ENCODE data around the gene HMGCS2.

The HMGCS2 gene

DNA sequence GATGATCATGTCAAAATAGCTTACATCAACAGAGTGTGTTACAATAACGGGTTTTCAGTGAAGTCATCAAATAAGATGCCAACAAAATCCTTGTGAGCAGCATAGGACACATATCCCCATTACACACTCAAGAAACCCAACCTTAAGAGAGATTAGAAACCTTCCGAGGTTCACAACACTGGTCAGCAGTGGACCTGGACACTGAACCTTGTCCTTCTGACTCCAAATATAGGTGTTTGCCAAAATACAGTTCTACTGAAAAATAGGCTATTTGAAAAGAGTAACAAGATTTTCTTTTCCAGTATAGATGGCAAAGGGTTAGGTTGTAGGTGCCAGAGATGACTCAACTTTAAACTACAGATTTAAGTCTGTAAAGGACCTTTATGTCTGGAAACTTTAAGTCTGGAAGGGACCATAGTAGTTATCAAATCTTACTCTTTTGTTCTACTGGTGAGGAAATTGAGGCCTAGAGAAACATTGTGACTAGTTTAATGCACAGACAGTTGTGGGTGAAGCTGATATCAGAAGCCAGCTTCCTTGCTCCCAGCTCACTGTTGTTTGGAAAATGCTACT lies 43.4 kb upstream of the HMGCS2 start:
- in situ Hi-C loops (cut with HindIII; ENCODE audit: low pct_ligation_motif_present, low sequenced_read_pairs), result no loop called here
- no peak for DNase-seq
- Histone ChIP-seq H3K36me3 (replicated peaks) (no peaks in the 10 kb centered on the region), H3K4me3 (ENCODE audit: low read depth, low read length) (no peak overlapping the region), H3K27me3 (replicated peaks) (peaks cover 5% of the 10 kb centered on the region), H3K27ac (no peak overlapping the region)
- TF ChIP-seq, protein P1, sequence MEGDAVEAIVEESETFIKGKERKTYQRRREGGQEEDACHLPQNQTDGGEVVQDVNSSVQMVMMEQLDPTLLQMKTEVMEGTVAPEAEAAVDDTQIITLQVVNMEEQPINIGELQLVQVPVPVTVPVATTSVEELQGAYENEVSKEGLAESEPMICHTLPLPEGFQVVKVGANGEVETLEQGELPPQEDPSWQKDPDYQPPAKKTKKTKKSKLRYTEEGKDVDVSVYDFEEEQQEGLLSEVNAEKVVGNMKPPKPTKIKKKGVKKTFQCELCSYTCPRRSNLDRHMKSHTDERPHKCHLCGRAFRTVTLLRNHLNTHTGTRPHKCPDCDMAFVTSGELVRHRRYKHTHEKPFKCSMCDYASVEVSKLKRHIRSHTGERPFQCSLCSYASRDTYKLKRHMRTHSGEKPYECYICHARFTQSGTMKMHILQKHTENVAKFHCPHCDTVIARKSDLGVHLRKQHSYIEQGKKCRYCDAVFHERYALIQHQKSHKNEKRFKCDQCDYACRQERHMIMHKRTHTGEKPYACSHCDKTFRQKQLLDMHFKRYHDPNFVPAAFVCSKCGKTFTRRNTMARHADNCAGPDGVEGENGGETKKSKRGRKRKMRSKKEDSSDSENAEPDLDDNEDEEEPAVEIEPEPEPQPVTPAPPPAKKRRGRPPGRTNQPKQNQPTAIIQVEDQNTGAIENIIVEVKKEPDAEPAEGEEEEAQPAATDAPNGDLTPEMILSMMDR (IDR thresholded peaks at IDR 0.05; ENCODE audit: low read depth, low read length, missing control alignments), result no peak

DNA sequence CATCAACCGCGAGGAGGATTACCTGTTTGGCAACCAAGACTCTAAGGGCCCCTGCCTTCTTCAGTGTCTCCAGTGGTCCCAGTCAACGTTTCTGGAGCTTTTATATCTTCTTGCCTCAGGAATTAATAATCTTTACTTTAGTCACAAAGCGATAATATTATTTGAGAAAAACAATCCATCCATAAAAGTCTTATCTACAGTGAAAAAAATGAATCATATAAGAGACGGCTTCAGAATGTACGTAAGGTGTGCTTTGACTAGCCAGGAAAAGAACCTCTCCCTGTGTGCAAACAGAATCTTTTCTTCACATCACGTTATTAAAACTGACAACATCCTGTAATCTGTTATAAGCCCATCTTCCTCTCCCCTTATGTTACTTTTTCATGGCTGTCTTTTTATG lies 42.7 kb upstream of the HMGCS2 start, which contains the start of gene REG4:
REG4 (minus strand) TSS at position 74 of the 400 bp plus-strand sequence. CDS start 2,691 bp downstream, outside the sequence.
- in situ Hi-C loops (cut with HindIII; ENCODE audit: low pct_ligation_motif_present, low sequenced_read_pairs), result no loop called here
- no peak for DNase-seq
- H3K27ac ChIP-seq, result no peak within 1 kb of the TSS
- no peaks in the 10 kb centered on the region for H3K36me3 ChIP-seq (replicated peaks)
- TF ChIP-seq, protein P1 (IDR thresholded peaks at IDR 0.05; ENCODE audit: low read depth, low read length, missing control alignments), result no peak
- peaks cover 8% of the 10 kb centered on the region for H3K27me3 ChIP-seq (replicated peaks)
- no peak within 1 kb of the TSS for H3K4me3 ChIP-seq (ENCODE audit: low read depth, low read length)

DNA sequence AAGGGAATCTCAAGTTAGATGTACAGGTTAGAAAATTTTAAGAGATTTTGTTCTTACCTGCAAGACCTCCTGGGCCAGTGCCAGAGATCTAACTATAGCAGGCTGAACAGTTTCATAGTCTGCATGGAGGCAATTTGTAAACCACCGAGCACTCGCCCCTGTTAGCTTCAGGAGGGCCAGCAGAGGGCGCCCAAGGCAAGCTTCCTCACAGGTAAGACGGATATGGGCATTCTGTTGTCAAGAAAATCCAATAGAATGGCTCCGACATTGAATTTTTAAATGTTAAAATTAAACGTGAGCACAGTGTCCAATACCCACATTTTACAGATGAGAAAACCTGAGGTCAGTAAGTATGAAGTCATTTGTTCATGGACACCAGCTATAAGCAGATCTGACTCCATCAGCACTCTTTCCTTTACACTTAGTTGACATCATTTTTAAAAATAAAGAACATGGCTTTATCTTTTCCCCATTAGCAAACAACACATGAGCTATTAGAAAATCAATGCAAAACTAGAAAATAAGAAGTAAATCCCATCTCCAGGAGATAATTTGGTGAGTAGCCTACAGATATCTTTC lies 40.4 kb upstream of the HMGCS2 start:
- DNase-seq, result peak; percentile 58
- Histone ChIP-seq H3K4me3 (ENCODE audit: low read depth, low read length) (no peak overlapping the region), H3K27ac (no peak overlapping the region), H3K27me3 (replicated peaks) (peaks cover 8% of the 10 kb centered on the region), H3K36me3 (replicated peaks) (no peaks in the 10 kb centered on the region)
- TF ChIP-seq, protein P1 (IDR thresholded peaks at IDR 0.05; ENCODE audit: low read depth, low read length, missing control alignments), result peak; percentile 98
- in situ Hi-C loops (cut with HindIII; ENCODE audit: low pct_ligation_motif_present, low sequenced_read_pairs), result no loop called here

DNA sequence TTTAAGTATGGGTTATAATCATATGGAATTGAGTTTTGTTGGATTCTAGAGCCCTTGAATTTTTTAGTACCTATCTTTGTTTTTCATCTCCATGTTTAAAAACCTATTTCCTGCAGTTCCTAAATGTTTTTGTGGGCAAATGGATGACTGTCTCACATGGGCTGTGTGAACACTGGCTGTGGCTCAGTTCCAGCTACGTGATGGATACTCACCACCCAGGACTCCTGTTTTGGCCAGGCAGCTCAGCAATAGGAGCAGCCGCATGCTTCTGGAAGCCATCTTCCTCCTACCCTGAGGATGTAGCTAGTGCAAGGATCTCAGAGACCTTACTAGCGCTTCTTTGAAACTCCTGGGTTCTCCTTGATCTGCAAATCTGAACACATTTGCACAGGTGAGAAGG lies 39.8 kb upstream of the HMGCS2 start:
- DNase-seq, result no peak
- TF ChIP-seq, protein P1 (IDR thresholded peaks at IDR 0.05; ENCODE audit: low read depth, low read length, missing control alignments), result no peak
- no peak overlapping the region for H3K4me3 ChIP-seq (ENCODE audit: low read depth, low read length)

DNA sequence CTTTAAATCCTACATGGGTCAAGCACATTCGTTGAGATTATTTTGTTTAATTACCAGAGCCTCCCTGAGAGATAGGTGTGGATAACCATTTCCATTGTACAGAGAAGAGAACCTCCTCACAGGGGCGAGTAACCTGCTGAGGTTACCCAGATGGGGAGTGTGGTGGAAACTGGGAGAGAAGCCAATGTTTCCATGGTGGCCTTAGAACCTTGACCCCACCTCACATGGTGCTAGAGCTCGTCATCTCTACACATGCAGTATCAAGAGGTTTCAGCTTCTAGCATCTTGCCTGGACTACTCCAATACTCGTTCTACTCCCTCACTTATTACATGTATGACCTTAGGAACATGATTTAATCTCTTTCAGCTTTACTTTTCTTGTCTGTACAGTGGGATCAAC lies 37.8 kb upstream of the HMGCS2 start:
- Histone ChIP-seq H3K4me3 (ENCODE audit: low read depth, low read length) (no peak overlapping the region), H3K36me3 (replicated peaks) (no peaks in the 10 kb centered on the region), H3K27me3 (replicated peaks) (peaks cover 8% of the 10 kb centered on the region), H3K27ac (no peak overlapping the region)
- TF ChIP-seq, protein P1 (IDR thresholded peaks at IDR 0.05; ENCODE audit: low read depth, low read length, missing control alignments), result no peak
- in situ Hi-C loops (cut with HindIII; ENCODE audit: low pct_ligation_motif_present, low sequenced_read_pairs), result no loop called here
- DNase-seq, result no peak

More for the DNA sequence above, 39.8 kb upstream of the HMGCS2 start:
- Histone ChIP-seq H3K36me3 (replicated peaks) (no peaks in the 10 kb centered on the region), H3K27ac (no peak overlapping the region), H3K27me3 (replicated peaks) (peaks cover 8% of the 10 kb centered on the region)
- in situ Hi-C loops (cut with HindIII; ENCODE audit: low pct_ligation_motif_present, low sequenced_read_pairs), result no loop called here

All from brain microvascular endothelial cell (primary cell).